ENCODE data around the gene KLF3.

DNA sequence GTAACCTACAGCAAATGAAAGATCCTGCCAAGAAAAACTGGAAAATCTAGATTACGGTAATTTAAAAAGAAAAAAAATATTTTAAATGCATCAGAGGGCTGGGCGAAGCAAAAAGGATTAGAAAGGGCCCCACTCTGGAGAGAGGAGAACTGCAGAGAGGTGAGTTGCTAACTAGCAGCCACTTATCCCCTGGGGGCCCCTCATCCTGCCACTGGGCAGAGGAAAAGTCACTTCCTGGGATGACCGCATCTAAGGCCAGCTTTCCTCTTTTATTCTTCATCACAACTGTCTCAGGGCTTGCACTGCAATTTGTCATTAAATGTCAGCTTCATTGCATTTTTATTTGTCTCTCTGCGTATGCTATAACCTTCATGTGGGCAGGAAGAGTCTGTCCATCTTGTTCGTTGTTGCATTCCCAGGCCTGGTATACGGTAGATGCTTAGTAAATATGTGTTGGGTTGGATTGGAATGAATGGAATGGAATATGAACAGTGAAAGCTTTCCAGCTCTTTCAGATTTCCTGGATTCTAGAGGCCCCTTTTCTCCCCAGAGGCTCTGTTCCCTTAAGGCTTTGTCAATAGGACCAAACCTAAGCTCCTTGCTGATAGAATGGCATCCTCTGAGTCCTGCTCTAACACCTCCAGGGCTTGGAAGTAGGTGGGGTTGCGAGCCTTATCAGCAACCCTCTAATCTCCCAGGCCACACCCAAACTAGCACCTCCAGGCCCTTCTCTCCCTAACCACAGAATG lies 59.9 kb downstream of the KLF3 start:
- TF ChIP-seq RAD21 (IDR thresholded peaks at IDR 0.05 in 1 of 2, conservative IDR thresholded peaks at IDR 0.05 in 1 of 2; ENCODE audit: low read depth in 2 of 2, low read length in 2 of 2) (no peak), SIN3A (conservative IDR thresholded peaks at IDR 0.05 in 1 of 2, IDR thresholded peaks at IDR 0.05 in 1 of 2; ENCODE audit: low read depth in 1 of 2, low read length in 2 of 2) (no peak), ZNF274 (IDR thresholded peaks at IDR 0.05; ENCODE audit: borderline replicate concordance, extremely low read depth, low read length) (no peak), EP300 (IDR thresholded peaks at IDR 0.05; ENCODE audit: borderline replicate concordance in 1 of 2, low read depth in 2 of 2, low read length in 2 of 2) (no peak)
